ENCODE measurements around the gene UBA7.
"Not testable (repeated sequence)": the region's sequence is repeated elsewhere in the genome, so short reads cannot be mapped to it uniquely, and the experiment has no call there.

Gene UBA7

DNA sequence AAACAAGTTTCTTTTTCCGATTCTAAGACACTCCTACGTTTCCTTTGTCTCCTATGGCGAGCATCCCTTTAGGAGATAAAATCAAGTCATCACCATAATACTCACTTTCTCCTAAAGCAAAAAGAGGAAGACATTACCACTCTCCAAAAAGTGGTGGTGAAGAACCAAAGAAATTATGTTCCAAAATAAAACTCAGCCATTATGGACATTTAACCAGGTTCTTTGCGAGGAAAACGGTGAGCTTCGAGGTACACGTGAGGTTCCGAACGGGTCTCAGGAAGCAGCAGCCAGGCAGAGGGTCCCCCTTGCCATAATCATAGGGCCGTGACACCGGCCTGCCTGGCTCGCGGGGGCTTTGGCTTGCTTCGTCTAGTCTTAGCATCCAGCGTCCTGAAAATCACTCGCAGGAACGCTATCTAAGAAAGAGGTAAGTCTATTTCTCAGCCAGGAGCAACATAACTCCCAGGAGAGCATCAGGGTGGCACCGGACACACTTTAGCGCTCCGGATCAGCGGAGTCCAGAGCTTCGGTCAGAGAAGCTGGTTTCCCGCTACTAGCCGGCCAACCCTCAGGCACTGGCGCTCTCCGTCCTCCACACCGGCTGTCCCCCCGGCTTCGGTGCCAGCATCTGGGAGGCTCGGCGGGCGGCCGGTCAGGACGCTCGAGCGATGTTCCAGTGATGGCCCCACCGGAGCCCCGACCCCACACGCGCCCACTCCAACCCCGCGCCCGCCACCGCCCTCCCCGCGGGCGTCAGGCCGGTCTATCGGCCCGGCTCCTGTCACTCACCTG, 28.0 kb downstream of the UBA7 start:
- peak; percentile 49 for DNase-seq (ENCODE audit: low spot score)

DNA sequence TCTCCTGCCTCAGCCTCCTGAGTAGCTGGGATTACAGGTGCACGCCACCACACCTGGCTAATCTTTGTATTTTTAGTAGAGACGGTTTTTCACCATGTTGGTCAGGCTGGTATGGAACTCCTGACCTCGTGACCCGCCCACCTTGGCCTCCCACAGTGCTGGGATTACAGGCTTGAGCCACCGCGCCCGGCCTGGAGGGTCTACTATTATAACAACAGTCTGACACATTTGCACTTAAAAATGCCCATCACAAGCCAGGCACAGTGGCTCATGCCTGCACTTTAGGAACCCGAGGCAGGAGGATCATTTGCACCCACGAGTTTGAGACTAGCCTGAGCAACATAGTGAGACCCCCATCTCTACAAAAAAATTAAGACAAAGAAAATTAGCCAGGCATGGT, 31.5 kb downstream of the UBA7 start:
- not testable (repeated sequence) for DNase-seq (ENCODE audit: low spot score)

DNA sequence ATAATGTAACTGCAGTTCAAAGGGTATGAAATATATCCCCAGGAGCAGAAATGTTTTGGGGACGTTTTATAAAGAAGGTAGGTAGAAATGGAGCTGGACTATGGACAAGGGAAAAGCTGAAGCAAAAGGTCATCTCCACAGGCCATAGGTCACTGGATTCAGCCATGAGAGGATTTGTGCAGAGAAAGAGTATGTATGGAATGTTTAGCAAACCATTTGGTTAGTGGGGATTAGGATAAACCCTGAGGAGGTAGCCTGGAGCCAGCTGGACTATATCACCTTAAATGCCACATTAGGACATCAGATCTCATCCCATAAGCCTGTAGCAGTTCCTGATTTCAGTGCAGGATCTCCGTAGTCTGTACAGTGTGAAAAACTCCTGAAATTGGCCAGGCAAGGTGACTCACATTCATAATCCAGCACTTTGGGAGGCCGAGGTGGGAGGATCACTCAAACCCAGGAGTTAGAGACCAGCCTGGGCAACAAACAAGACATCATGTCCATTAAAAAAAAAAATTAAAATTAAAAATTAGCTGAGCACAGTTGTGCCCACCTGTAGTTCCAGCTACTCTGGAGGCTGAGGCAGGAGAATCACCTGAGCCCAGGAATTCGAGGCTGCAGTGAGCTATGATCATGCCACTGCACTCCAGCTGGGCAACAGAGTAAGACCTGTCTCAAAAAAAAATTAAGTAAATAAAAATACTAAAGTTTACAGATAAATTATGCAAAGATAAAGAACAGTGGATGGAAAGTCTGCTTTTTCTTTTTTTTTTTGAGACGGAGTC, 32.1 kb downstream of the UBA7 start:
- no peak for DNase-seq (ENCODE audit: low spot score)

DNA sequence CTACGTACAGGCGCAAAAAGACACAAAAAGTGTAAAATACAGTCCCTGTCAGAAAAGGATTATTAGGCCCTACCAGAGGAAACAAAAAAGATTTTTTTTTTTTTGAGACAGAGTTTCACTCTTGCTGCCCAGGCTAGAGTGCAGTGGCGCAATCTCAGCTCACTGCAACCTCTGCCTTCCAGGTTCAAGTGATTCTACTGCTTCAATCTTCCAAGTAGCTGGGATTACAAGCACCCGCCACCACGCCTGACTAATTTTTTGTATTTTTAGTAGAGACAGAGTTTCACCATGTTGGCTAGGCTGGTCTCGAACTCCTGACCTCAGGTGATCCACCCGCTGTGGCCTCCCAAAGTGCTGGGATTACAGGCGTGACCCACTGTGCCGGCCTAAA, 32.8 kb downstream of the UBA7 start:
- DNase-seq (ENCODE audit: low spot score): not testable (repeated sequence)

DNA sequence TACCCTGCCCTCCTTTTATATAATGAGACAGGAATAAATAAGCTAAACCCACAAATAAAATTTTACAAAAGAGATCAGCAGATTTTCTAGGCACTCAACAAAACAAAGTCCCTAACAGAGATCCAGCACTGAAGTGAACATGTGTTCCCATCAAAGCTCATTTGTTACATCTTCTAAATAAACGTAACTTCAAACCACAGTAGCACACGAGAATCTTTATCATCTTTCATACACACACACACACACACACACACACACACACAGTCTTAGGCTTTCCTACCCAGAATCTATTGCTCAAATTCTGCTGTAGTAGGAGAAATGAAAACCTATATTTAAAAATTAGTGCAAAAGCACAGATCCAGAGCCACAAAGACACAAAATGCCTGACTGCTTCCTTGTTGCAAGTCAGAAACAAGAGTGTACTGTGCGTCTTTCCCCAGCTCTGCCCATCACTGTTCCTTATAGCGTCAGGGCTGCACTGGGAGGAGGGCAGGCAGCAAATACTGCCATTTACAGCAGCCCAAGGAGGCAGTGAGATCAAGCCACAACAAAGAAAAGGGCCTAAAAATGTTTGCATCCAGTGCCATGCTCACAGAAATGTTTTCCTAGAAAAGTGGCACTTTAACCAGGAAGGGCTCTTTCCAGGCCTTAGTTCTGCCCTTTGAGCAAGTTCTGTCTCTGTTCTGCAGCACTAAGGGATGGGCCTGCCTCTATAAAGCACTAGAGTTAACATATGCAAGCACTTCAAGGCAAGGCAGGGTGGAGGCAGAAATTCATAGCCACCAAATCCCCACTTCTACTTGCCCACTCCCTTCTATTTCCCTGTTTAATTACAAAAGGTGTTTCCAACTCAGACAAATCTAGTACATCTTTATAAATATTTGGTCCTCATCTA, 33.4 kb downstream of the UBA7 start:
- DNase-seq (ENCODE audit: low spot score): no peak

DNA sequence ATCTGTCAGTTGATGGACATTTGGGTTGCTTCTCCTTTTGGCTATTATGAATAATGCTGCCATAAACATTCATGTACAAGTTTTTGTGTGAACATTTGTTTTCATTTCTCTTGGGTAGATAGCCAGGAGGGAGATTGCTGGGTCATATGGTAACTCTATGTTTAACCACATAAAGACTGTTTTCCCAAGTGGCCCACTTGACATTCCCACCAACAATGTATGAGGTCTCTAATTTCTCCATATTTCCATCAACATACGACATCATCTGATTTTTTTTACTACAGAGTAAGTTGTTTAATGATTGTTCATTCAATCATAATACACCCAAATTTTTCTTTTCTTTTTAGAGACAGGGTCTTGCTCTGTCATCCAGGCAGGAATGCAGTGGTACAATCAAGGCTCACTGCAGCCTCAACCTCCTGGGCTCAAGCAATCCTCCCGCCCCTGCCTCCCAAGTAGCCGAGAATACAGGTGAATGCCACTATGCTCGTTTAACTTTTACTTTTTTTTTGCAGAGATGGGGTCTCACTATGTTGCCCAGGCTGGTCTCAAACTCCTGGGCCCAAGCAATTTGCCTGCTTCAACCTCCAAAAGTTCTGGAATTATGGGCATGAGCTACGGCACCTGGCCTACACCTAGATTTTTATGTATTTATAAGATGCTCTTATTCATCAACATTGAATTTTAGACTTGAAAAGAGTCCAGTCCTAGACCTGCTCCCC, 34.2 kb downstream of the UBA7 start:
- no peak for DNase-seq (ENCODE audit: low spot score)

DNA sequence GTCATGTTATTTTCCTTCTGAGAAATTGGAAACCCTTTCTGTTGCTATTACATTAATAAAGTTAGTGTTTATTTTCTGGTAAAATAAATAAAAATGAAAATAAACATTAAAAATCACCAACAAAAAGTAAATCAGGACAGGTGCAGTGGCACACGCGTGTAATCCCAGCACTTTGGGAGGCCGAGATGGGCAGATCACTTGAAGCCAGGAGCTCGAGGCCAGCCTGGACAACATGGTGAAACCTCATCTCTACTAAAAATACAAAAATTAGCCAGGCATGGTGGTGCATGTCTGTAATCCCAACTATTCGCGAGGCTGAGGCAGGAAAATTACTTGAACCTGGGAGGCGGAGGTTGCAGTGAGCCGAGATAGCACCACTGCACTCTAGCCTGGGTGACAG, 37.7 kb downstream of the UBA7 start:
- not testable (repeated sequence) for DNase-seq (ENCODE audit: low spot score)

DNA sequence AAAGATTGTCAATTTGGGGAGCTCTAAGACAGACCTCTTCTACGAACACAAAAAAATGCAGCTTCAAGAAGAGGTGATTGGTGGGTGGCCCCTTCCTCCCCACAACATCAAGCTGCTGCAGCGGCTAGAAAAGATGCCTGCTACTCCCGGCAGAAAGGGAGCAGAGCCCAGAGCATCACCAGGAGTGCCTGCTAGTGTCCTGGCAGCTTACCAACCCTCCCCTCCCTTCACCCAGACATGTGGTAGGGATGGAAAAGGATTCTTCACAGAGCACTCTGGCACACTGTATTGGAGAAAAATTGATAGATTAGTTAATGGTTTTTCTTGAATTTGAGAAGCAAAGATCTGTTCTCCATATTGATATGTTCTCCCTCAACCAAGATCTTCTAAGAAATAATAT, 38.2 kb downstream of the UBA7 start:
- DNase-seq (ENCODE audit: low spot score): peak; percentile 74

DNA sequence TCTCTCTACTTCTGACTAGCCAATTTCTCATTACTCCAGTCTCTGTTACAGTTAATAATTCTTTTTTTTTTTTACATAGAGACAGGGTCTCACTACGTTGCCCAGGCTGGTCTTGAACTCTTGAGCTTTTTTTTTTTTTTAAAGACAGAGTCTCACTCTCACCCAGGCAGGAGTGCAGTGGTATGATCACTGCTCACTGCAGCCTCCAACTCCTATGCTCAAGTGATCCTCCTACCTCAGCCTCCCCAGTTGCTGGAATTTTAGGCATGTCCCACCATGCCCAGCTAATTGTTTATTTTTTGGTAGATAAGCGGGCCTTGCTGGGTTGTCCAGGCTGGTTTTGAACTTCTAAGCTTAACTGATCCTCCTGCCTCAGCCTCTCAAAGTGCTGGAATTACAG, 41.0 kb downstream of the UBA7 start:
- no peak for DNase-seq (ENCODE audit: low spot score)

DNA sequence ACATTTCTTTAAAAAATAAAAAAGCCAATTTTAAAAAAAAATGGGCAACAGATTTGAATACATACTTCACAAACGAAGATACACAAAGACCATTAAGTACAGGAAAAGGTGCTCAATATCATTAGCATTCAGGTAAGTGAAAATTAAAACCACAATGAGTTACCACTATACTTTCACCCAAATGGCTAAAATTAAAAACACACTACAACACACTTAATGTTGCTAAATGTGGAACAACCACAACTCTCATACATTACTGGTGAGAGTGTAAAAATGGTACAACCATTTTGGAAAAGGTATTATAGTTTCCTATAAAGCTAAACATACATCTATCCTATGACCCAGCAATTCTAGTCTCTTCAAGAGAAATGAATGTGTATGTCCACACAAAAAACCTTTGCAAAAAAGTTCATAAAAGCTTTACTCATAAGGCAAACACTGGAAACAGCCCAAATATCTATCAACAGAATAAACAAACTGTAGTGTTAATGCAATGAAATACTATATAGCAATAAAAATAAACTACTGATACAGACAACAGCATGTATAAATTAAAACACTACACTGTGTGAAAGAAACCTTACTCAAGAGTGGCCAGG, 42.3 kb downstream of the UBA7 start:
- no peak for DNase-seq (ENCODE audit: low spot score)

DNA sequence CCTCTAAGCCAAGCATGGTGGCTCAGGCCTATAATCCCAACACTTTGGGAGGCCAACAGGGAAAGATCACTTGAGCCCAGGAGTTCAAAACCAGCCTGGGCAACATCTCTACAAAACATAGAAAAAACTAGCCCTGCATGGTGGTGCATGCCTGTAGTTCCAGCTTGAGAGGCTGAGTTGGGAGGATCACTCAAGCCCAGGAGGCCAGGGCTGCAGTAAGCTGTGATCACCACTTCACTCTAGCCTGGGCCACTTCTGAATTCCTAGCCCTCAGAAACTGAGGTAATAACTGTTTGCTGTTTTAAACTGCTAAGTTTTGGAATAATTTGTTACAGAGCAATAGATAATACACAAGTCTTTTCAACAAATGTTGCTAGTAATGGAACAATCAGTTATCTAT, 43.8 kb downstream of the UBA7 start:
- DNase-seq (ENCODE audit: low spot score): no peak

DNA sequence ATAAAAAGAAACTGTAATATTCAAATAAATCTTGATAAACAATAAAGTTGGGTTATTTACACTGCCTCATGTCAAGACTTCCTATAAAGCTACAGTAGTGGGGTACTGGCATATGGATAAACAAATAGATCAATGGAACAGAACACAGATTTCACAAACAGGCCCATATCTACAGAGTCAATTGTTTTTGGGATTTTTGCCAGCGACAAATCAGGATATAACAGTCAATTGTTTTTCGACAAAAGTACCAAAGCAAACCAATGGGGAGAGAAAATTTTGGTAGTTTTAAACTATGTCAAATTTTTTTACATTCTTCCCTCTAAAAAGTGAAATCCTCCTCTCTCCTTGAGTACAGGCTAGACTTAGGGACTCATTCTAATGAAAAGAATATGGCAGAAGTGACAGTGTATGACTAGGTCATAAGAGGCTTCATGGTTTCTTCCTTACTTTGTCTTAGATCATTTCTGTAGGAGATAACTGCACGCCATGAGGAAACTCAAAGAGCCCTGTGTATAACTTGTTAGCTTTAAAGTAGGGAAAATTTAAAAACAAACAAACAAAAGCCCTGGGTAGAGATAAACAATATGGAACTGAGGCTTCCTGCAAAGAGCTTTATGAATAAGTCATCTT, 44.4 kb downstream of the UBA7 start:
- DNase-seq (ENCODE audit: low spot score): no peak

DNA sequence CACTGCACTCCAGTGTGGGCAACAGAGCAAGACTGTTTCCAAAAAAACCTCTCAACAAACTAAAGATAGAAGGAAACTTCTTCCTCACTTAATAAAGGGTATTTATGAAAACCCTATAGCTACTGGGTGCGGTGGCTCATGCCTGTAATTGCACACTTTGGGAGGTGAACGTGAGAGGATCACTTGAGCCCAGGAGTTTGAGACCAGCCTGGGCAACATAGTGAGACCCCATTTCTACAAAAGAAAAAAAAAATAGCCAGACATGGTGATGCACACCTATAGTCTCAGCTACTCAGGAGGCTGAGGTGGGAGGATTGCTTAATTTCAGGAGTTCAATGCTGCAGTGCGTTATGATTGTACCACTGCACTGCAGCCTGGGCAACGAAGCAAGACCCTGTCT, 49.8 kb downstream of the UBA7 start:
- DNase-seq (ENCODE audit: low spot score): no peak

DNA sequence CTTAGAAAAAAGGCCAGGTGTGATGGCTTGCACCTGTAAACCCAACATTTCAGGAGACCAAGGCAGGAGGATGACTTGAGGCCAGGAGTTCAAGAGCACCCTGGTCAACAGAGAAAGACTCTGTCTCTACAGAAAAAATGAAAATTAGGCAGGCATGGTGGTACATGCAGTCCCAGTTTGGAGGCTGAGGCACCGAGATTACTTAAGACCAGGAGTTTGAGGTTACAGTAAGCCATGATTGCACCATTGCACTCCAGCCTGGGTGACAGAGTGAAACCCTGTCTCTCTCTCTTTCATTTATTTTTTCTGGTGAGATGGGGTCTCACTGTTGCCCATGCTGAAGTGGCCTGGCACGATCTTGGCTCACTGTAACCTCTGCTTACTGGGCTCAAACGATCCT, 52.1 kb downstream of the UBA7 start:
- DNase-seq (ENCODE audit: low spot score): no peak

DNA sequence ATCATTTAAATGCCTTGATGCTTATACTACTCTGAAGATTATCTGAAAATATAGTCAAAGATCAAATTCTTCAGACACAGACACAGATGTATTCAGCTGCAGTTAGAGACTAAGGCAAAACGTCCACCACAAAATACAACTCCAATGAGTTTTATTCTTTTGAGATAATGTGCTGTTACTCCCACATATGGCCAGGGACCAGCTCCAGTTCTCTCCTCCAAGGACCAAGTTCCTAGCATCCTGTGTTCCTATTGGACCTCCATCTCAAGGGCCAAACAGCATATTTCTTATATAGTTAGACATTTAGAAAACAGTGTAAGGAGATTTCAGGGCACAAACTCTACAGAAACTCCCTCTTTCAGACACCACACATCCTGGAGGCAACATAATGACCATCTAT, 54.5 kb downstream of the UBA7 start:
- no peak for DNase-seq (ENCODE audit: low spot score)

DNA sequence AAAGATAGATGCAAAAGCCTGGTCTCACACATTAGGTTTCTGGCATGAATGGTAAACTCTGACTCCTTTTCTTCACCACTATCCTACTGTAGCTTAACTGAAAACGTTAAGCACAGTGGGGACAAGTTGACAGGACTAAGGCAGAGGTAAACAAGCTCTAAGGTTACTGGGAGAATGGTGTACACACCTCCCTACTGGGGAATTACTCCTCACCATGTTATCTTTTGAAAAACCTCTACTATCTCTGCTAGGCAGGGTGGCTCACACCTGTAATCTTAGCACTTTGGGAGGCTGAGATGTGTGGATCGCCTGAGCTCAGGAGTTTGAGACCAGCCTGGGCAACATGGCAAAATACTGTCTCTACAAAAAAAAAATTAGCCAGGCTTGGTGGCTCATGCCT, 56.6 kb downstream of the UBA7 start:
- DNase-seq (ENCODE audit: low spot score): no peak

DNA sequence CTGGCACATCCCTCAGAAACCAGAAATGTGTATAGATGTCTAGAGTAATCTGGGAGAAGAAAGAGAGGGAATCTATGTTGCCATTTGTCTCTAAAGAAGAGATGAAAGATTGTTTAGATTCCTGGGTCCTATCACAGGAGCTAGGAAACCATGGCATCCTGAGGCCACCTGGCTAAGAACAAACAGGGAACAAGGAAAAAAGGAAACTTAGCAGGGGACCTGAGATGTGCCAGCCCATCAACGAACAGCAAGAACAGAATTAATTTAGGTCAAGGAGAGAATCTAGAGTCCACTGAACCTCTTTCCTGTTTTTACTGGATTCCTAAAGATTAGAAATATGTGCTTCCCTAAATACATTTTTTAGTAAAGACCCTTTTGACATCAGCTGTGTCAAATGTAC, 57.7 kb downstream of the UBA7 start:
- DNase-seq (ENCODE audit: low spot score): peak; percentile 72

All from cerebellar cortex (tissue), 1 donor.